Gastroesophageal sphincter (tissue), 3 donors: ENCODE measurements around the gene RB1.

ENCODE experiments used
- CTCF ChIP-seq, 4 experiments: fragments of 200-600 bp in 2 of 4; fragments of 450-650 bp in 2 of 4; sonication (generic) in 1 of 4; IDR thresholded peaks; one replicate each; pipeline ENCODE4 v1.5.1; 2017 to 2019; ENCODE audit warnings: antibody characterized with exemption in 4 of 4, mild to moderate bottlenecking in 2 of 4, moderate library complexity in 2 of 4
- POLR2AphosphoS5 ChIP-seq: sonication (generic); formaldehyde crosslinking; IDR thresholded peaks from one replicate; pipeline ENCODE4 v1.6.1; 2017; ENCODE audit warnings: antibody characterized with exemption

GRCh38 chr13:48319531-48320398 is 16.2 kb downstream of the RB1 start:
- no peak for TF ChIP-seq CTCF (IDR thresholded peaks at IDR 0.05)
- TF ChIP-seq POLR2AphosphoS5, result no peak
